Psoas muscle (tissue), 8 donors: ENCODE measurements around the gene CHN2. TPM values are rescaled to one million over a fixed set of nuclear protein-coding genes. Genes with fewer than 3 reads are reported as not detected.

Experiments
- ATAC-seq, 4 donors: fragments of 200-7000 bp; cut with Tn5 transposase; one replicate each; pipeline ENCODE4 v1.9.1; 2020; ENCODE audit warnings: moderate library complexity in 3 of 4, mild to moderate bottlenecking in 2 of 4
- DNase-seq, 2 donors: peaks; one replicate each; pipeline ENCODE4 v3.0.0-alpha.2; 2020
- H3K27ac ChIP-seq: fragments of 200-600 bp; one replicate; pipeline ENCODE4 v1.8.0; 2022
- H3K27me3 ChIP-seq, 3 donors: fragments of 200-600 bp in 1 of 3; one replicate each; pipeline versions ENCODE4 v1.6.1 to v1.8.0; 2013 to 2022; ENCODE audit warnings: low read length in 2 of 3, mild to moderate bottlenecking in 2 of 3, moderate library complexity in 1 of 3; ENCODE audit not compliant: insufficient read depth in 3 of 3
- H3K36me3 ChIP-seq, 2 donors: fragments of 200-600 bp in 1 of 2; one replicate each; pipeline versions ENCODE4 v1.6.1 to v1.8.0; 2013 to 2022; ENCODE audit warnings: low read depth in 1 of 2, mild to moderate bottlenecking in 1 of 2, moderate library complexity in 1 of 2; ENCODE audit not compliant: insufficient read depth in 1 of 2
- H3K4me1 ChIP-seq: fragments of 200-600 bp; one replicate; pipeline ENCODE4 v1.8.0; 2022
- H3K4me3 ChIP-seq: fragments of 200-600 bp; one replicate; pipeline ENCODE4 v1.8.0; 2022; ENCODE audit warnings: mild to moderate bottlenecking
- H3K9me3 ChIP-seq: fragments of 200-600 bp; one replicate; pipeline ENCODE4 v1.8.0; 2022
- CTCF ChIP-seq: fragments of 200-600 bp; IDR thresholded peaks from one replicate; pipeline ENCODE4 v1.8.0; 2022; ENCODE audit warnings: antibody characterized with exemption
- WGBS, 3 donors: extraction: QIAGEN DNeasy Blood & Tissue Kit; methylation state at CpG; one replicate each; pipeline versions ENCODE4 v1.1.6 to v1.1.7; 2013; 5-methylcytosine and 5-hydroxymethylcytosine counted together
- intact Hi-C, 2 donors: fragments of 100-400 bp; cut with DNase I; formaldehyde crosslinking; loops; one replicate each; pipeline versions ENCODE4 v1.11.0 to v1.14.2; 2022
- polyA plus RNA-seq, 3 donors: library from polyadenylated mRNA; stranded (reverse); fragments of 200-250 nt; gene quantifications; one replicate each; pipeline ENCODE4 v1.2.3, GENCODE V29; 2013
- total RNA-seq, 4 donors: library from RNA; stranded (reverse); fragmentation: NEBNext Ultra II Directional in 2 of 4; extraction: Animal tissue kit (Norgen Biotek cat#: 25700) in 2 of 4; gene quantifications; one replicate each; pipeline versions ENCODE4 v1.2.1 to v1.2.4, GENCODE V29; 2021 to 2023
- donor health status: healthy with polysubstance abuse.
- donor health status: DM: no; HTN: no; CAD: no; lungs with moderate emphysema.
- donor health status: Bipolar disorder and iron deficiency.
- donor health status: healthy.
- donor health status: DM: yes; HTN: yes; CAD: no.
- donor health status: DM: no; HTN: no; CAD: no.
- donor health status: DM: no; HTN: no; CAD: no.
- donor health status: DM: yes; HTN: yes; CAD: no.

Gene CHN2
- total and polyA plus RNA-seq, 7 donors: 0.43 to 18.1 (median 2.3) TPM

GRCh38 chr7:29418651-29419050, 224.1 kb downstream of the CHN2 start:
- Histone ChIP-seq H3K9me3 (no peaks in the 10 kb centered on the region), H3K27me3 (no peaks in the 10 kb centered on the region), H3K36me3 (no peaks in the 10 kb centered on the region), H3K4me3 (no peak overlapping the region), H3K27ac (no peak overlapping the region), H3K4me1 (no peaks in the 10 kb centered on the region)
- ATAC-seq (no peak), DNase-seq (no peak)
- intact Hi-C loops: no loop called here
- no peak for TF ChIP-seq CTCF
- WGBS, 3 donors: 81 to 91% (median 86%) methylated on average over 6 of the region's 6 CpGs

GRCh38 chr7:29420011-29420410, 225.4 kb downstream of the CHN2 start:
- Histone ChIP-seq H3K27me3 (no peaks in the 10 kb centered on the region), H3K36me3 (no peaks in the 10 kb centered on the region), H3K27ac (no peak overlapping the region), H3K4me3 (no peak overlapping the region), H3K9me3 (no peaks in the 10 kb centered on the region), H3K4me1 (no peaks in the 10 kb centered on the region)
- ATAC-seq: no peak
- TF ChIP-seq CTCF: no peak
- intact Hi-C loops: no loop called here
- no peak for DNase-seq

GRCh38 chr7:29421010-29421956, 226.7 kb downstream of the CHN2 start:
- Histone ChIP-seq H3K4me3 (no peak overlapping the region), H3K36me3 (no peaks in the 10 kb centered on the region), H3K9me3 (no peaks in the 10 kb centered on the region), H3K27ac (no peak overlapping the region), H3K27me3 (no peaks in the 10 kb centered on the region), H3K4me1 (no peaks in the 10 kb centered on the region)
- ATAC-seq (no peak), DNase-seq (no peak)
- intact Hi-C loops: no loop called here
- TF ChIP-seq CTCF: no peak
- 75 to 80% (median 77%) methylated on average over 12 of the region's 12 CpGs for WGBS, 3 donors

GRCh38 chr7:29422829-29423228, 228.3 kb downstream of the CHN2 start:
- TF ChIP-seq CTCF: no peak
- no peak overlapping the region for H3K27ac ChIP-seq
- H3K36me3 ChIP-seq: no peaks in the 10 kb centered on the region
- no peak for DNase-seq
- WGBS, 3 donors: 87 to 88% (median 87%) methylated on average over 5 of the region's 5 CpGs
- no peaks in the 10 kb centered on the region for H3K9me3 ChIP-seq
- no peaks in the 10 kb centered on the region for H3K4me1 ChIP-seq
- ATAC-seq: no peak
- intact Hi-C loops: no loop called here
- H3K4me3 ChIP-seq: no peak overlapping the region
- H3K27me3 ChIP-seq: no peaks in the 10 kb centered on the region
